ENCODE measurements around the gene SMG6. TPM values are rescaled to one million over a fixed set of nuclear protein-coding genes. Genes with fewer than 3 reads are reported as not detected.
A peak's percentile ranks its signal among the peaks of the same experiment; 100 is the strongest.

Gene SMG6
- total and polyA plus RNA-seq, 2 of the 13 experiments (the other 11 are each of a cell fraction or from before 2014, with no cell fraction given): 4.6 to 14.6 TPM

GRCh38 chr17:2029911-2030778 is 273.4 kb downstream of the SMG6 start, which contains the start of gene DPH1 (continued):
- peak; percentile 94 for TF ChIP-seq GATAD1 (CRISPR knock-in tag; IDR thresholded peaks at IDR 0.05)
- TF ChIP-seq PRDM4 (CRISPR knock-in tag; IDR thresholded peaks at IDR 0.05; ENCODE audit: borderline replicate concordance): no peak
- peak; percentile 53; the same call in 1 of the 2 replicates for TF ChIP-seq ZSCAN20 (CRISPR knock-in tag; IDR thresholded peaks at IDR 0.05; ENCODE audit: borderline replicate concordance)
- TF ChIP-seq RNF2 (conservative IDR thresholded peaks at IDR 0.05; ENCODE audit: low read depth): no peak
- no peak for TF ChIP-seq FOXO4 (CRISPR knock-in tag; conservative IDR thresholded peaks at IDR 0.05)
- TF ChIP-seq ZNF749 (CRISPR knock-in tag; IDR thresholded peaks at IDR 0.05; ENCODE audit: borderline replicate concordance): peak; percentile 77; the same call in 1 of the 2 replicates
- TF ChIP-seq IRX3 (CRISPR knock-in tag; IDR thresholded peaks at IDR 0.05; ENCODE audit: borderline replicate concordance, low read depth): peak; percentile 41; the same call in 1 of the 2 replicates
- TF ChIP-seq ZNF761 (CRISPR knock-in tag; conservative IDR thresholded peaks at IDR 0.05): no peak
- peak in 1 of 2 experiments; percentile 91; a peak in 2 of 4 replicates for TF ChIP-seq KLF16 (CRISPR knock-in tag; IDR thresholded peaks at IDR 0.05)
- no peak for TF ChIP-seq STAT5B (CRISPR knock-in tag; IDR thresholded peaks at IDR 0.05)
- peak; percentile 44; the same call in 1 of the 2 replicates for TF ChIP-seq SP2 (CRISPR knock-in tag; IDR thresholded peaks at IDR 0.05)
- TF ChIP-seq ZC3H4 (CRISPR knock-in tag; IDR thresholded peaks at IDR 0.05; ENCODE audit: borderline replicate concordance): no peak
- TF ChIP-seq ZBTB25 (CRISPR knock-in tag; IDR thresholded peaks at IDR 0.05): peak; percentile 86
- peak; percentile 99 for TF ChIP-seq POLR2AphosphoS2 (IDR thresholded peaks at IDR 0.05; ENCODE audit: low read depth, low read length)
- TF ChIP-seq NFATC3 (CRISPR knock-in tag; IDR thresholded peaks at IDR 0.05): no peak
- TF ChIP-seq ZNF704 (CRISPR knock-in tag; IDR thresholded peaks at IDR 0.05; ENCODE audit: borderline replicate concordance): no peak; the same call in 1 of the 2 replicates
- TF ChIP-seq ZNF530 (CRISPR knock-in tag; IDR thresholded peaks at IDR 0.05; ENCODE audit: low read depth): no peak
- no peak for TF ChIP-seq MTF1 (CRISPR knock-in tag; IDR thresholded peaks at IDR 0.05)
- TF ChIP-seq ZBTB8A (CRISPR knock-in tag; IDR thresholded peaks at IDR 0.05; ENCODE audit: borderline replicate concordance, low read depth): no peak; the same call in 1 of the 2 replicates
- TF ChIP-seq SKIL (CRISPR knock-in tag; IDR thresholded peaks at IDR 0.05; ENCODE audit: borderline replicate concordance): peak; percentile 39; the same call in 1 of the 2 replicates

Data from HepG2 (cell line).